Sigmoid colon (tissue), 4 donors: ENCODE data around the gene CRAT.

ENCODE experiments used
- EP300 ChIP-seq, 4 donors: sonication (generic); formaldehyde crosslinking; IDR thresholded peaks; one replicate each; pipeline ENCODE4 v1.6.1; 2017; ENCODE audit warnings: antibody characterized with exemption in 4 of 4
- POLR2A ChIP-seq, 2 donors: fragments of 450-650 bp; IDR thresholded peaks; one replicate each; pipeline ENCODE4 v1.6.1; 2016; ENCODE audit warnings: antibody characterized with exemption in 2 of 2, mild to moderate bottlenecking in 2 of 2, moderate library complexity in 2 of 2
- POLR2AphosphoS5 ChIP-seq, 4 donors: sonication (generic); formaldehyde crosslinking; IDR thresholded peaks; one replicate each; pipeline ENCODE4 v1.6.1; 2017; ENCODE audit warnings: antibody characterized with exemption in 4 of 4
- TF ChIP-seq, protein P1 (sequence below), 4 experiments: fragments of 450-650 bp in 3 of 4; fragments of 200-600 bp in 1 of 4; IDR thresholded peaks; one replicate each; pipeline ENCODE4 v1.5.1; 2016 to 2019; ENCODE audit warnings: antibody characterized with exemption in 4 of 4, mild to moderate bottlenecking in 3 of 4, moderate library complexity in 2 of 4

- TF ChIP-seq POLR2AphosphoS5 (IDR thresholded peaks at IDR 0.05) = no peak
- TF ChIP-seq, protein P1, sequence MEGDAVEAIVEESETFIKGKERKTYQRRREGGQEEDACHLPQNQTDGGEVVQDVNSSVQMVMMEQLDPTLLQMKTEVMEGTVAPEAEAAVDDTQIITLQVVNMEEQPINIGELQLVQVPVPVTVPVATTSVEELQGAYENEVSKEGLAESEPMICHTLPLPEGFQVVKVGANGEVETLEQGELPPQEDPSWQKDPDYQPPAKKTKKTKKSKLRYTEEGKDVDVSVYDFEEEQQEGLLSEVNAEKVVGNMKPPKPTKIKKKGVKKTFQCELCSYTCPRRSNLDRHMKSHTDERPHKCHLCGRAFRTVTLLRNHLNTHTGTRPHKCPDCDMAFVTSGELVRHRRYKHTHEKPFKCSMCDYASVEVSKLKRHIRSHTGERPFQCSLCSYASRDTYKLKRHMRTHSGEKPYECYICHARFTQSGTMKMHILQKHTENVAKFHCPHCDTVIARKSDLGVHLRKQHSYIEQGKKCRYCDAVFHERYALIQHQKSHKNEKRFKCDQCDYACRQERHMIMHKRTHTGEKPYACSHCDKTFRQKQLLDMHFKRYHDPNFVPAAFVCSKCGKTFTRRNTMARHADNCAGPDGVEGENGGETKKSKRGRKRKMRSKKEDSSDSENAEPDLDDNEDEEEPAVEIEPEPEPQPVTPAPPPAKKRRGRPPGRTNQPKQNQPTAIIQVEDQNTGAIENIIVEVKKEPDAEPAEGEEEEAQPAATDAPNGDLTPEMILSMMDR (IDR thresholded peaks at IDR 0.05) = no peak
- no peak for TF ChIP-seq POLR2A (IDR thresholded peaks at IDR 0.05)
- TF ChIP-seq EP300 (IDR thresholded peaks at IDR 0.05) = no peak
These were observed 47.5 kb downstream of the CRAT start for GRCh38 chr9:129063061-129063460.
